LNCaP clone FGC (cell line): ENCODE measurements around the gene INPP4B.

ENCODE experiments used
- DNase-seq: peaks from one replicate; pipeline ENCODE4 v3.0.0-alpha.2; 2011; ENCODE audit warnings: low read depth
- H3K4me3 ChIP-seq: 2 replicates; pipeline ENCODE4 v1.5.1; 2011; ENCODE audit warnings: mild to moderate bottlenecking, low read depth, low read length, control low read depth
- CTCF ChIP-seq: IDR thresholded peaks from 2 replicates; pipeline ENCODE4 v1.5.1; 2012; ENCODE audit warnings: mild to moderate bottlenecking; ENCODE audit not compliant: control insufficient read depth, insufficient read depth; ENCODE audit errors: extremely low read depth

The INPP4B gene

GRCh38 chr4:141977433-141977832 lies 868.7 kb downstream of the INPP4B start:
- DNase-seq = no peak
- no peak for TF ChIP-seq CTCF
- no peak overlapping the region for H3K4me3 ChIP-seq
